GM12878 (cell line): ENCODE measurements around the gene THOC6.

ENCODE experiments used
- CBFB ChIP-seq: IDR thresholded peaks from 2 replicates; pipeline ENCODE4 v1.6.1; 2016; ENCODE audit warnings: antibody characterized with exemption, low read depth
- RB1 ChIP-seq: fragments of 450-650 bp; formaldehyde crosslinking; IDR thresholded peaks from 2 replicates; pipeline ENCODE4 v1.6.1; 2017; ENCODE audit warnings: mild to moderate bottlenecking, borderline replicate concordance
- YY1 ChIP-seq: IDR thresholded peaks from 2 replicates; pipeline ENCODE4 v1.6.1; 2011; ENCODE audit warnings: low read depth, mild to moderate bottlenecking, low read length

DNA sequence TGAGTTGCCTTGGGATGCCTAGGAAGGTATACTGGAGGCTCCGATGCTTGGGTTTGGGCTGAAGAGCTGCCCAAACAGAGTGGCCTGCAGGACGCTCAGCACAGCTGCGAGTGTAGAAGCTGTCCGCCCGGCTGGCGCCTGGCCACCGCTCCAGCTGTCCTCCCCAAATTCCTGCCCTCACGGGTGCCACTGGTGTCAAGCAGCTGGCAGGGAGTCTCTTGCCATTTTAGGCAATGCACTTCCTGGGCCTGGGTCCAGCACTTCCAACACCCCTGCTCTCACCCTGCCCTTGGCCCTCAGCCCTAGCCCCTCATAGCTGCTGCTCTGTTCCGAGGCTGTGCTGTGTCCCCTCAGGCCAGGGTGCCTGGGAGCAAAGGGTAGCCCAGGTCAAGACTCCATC is 38.4 kb upstream of the THOC6 start:
- TF ChIP-seq RB1, result no peak
- no peak for TF ChIP-seq YY1
- no peak for TF ChIP-seq CBFB
